A673 (cell line): ENCODE results near the gene STX11.

Source experiments
- EZH2 ChIP-seq: fragments of 200-600 bp; sonication (generic); IDR thresholded peaks from 2 replicates; pipeline ENCODE4 v1.6.1; 2017; ENCODE audit warnings: borderline replicate concordance, low read depth, mild to moderate bottlenecking, mixed read lengths, antibody characterized with exemption, low read length; ENCODE audit not compliant: poor library complexity, severe bottlenecking
- TF ChIP-seq, protein P1 (sequence below): fragments of 300-800, 200-600 bp; sonication (generic); conservative IDR thresholded peaks from 2 replicates; pipeline ENCODE4 v1.5.1; 2017; ENCODE audit warnings: low read depth, mild to moderate bottlenecking, antibody characterized with exemption, low read length, moderate library complexity, mixed read lengths

- TF ChIP-seq, protein P1, sequence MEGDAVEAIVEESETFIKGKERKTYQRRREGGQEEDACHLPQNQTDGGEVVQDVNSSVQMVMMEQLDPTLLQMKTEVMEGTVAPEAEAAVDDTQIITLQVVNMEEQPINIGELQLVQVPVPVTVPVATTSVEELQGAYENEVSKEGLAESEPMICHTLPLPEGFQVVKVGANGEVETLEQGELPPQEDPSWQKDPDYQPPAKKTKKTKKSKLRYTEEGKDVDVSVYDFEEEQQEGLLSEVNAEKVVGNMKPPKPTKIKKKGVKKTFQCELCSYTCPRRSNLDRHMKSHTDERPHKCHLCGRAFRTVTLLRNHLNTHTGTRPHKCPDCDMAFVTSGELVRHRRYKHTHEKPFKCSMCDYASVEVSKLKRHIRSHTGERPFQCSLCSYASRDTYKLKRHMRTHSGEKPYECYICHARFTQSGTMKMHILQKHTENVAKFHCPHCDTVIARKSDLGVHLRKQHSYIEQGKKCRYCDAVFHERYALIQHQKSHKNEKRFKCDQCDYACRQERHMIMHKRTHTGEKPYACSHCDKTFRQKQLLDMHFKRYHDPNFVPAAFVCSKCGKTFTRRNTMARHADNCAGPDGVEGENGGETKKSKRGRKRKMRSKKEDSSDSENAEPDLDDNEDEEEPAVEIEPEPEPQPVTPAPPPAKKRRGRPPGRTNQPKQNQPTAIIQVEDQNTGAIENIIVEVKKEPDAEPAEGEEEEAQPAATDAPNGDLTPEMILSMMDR: no peak
- TF ChIP-seq EZH2: no peak
These were observed 31.3 kb downstream of the STX11 start for GRCh38 chr6:144181639-144182038.
